ENCODE measurements around the gene OR56B1. TPM values are rescaled to one million over a fixed set of nuclear protein-coding genes. Genes with fewer than 3 reads are reported as not detected.

The OR56B1 gene
- total RNA-seq, 4 donors from 2014 or later, result 0.79 TPM; not detected in 3

- no peak for DNase-seq
- Histone ChIP-seq H3K4me1 (no peaks in the 10 kb centered on the region), H3K27ac (no peak overlapping the region), H3K27me3 (no peaks in the 10 kb centered on the region), H3K9me3 (no peaks in the 10 kb centered on the region), H3K36me3 (no peaks in the 10 kb centered on the region), H3K4me3 (no peak overlapping the region)
- TF ChIP-seq POLR2A (IDR thresholded peaks at IDR 0.05) (no peak), CTCF (IDR thresholded peaks at IDR 0.05) (no peak)
- intact Hi-C loops (cut with DNase I; ENCODE audit: low total_unique reads), result no loop called here
These were observed 35.7 kb upstream of the OR56B1 start for GRCh38 chr11:5700421-5701054.

GRCh38 chr11:5701055-5701577 lies 35.1 kb upstream of the OR56B1 start:
- no peaks in the 10 kb centered on the region for H3K36me3 ChIP-seq
- no peaks in the 10 kb centered on the region for H3K9me3 ChIP-seq
- no peaks in the 10 kb centered on the region for H3K4me1 ChIP-seq
- H3K4me3 ChIP-seq, result no peak overlapping the region
- no peaks in the 10 kb centered on the region for H3K27me3 ChIP-seq
- TF ChIP-seq CTCF (IDR thresholded peaks at IDR 0.05) (no peak), POLR2A (IDR thresholded peaks at IDR 0.05) (no peak)
- intact Hi-C loops (cut with DNase I; ENCODE audit: low total_unique reads), result no loop called here
- DNase-seq, result no peak
- H3K27ac ChIP-seq, result no peak overlapping the region

- Histone ChIP-seq H3K9me3 (no peaks in the 10 kb centered on the region), H3K4me3 (no peak overlapping the region), H3K36me3 (no peaks in the 10 kb centered on the region), H3K27me3 (no peaks in the 10 kb centered on the region), H3K27ac (no peak overlapping the region), H3K4me1 (no peaks in the 10 kb centered on the region)
- TF ChIP-seq CTCF (IDR thresholded peaks at IDR 0.05), result no peak
- no peak for DNase-seq
- intact Hi-C loops (cut with DNase I; ENCODE audit: low total_unique reads), result no loop called here
These were observed 32.3 kb upstream of the OR56B1 start for GRCh38 chr11:5703741-5704536.

GRCh38 chr11:5705688-5706087 lies 30.6 kb upstream of the OR56B1 start:
- TF ChIP-seq POLR2A (IDR thresholded peaks at IDR 0.05) (no peak), CTCF (IDR thresholded peaks at IDR 0.05) (no peak)
- no peak overlapping the region for H3K27ac ChIP-seq
- H3K4me3 ChIP-seq, result no peak overlapping the region
- intact Hi-C loops (cut with DNase I; ENCODE audit: low total_unique reads), result no loop called here
- no peaks in the 10 kb centered on the region for H3K4me1 ChIP-seq
- no peaks in the 10 kb centered on the region for H3K9me3 ChIP-seq
- H3K27me3 ChIP-seq, result no peaks in the 10 kb centered on the region
- no peaks in the 10 kb centered on the region for H3K36me3 ChIP-seq
- no peak for DNase-seq

GRCh38 chr11:5712507-5712906 lies 23.7 kb upstream of the OR56B1 start:
- Histone ChIP-seq H3K36me3 (no peaks in the 10 kb centered on the region), H3K4me1 (no peaks in the 10 kb centered on the region), H3K27ac (no peak overlapping the region), H3K4me3 (no peak overlapping the region), H3K9me3 (no peaks in the 10 kb centered on the region), H3K27me3 (no peaks in the 10 kb centered on the region)
- intact Hi-C loops (cut with DNase I; ENCODE audit: low total_unique reads), result no loop called here
- no peak for DNase-seq
- TF ChIP-seq POLR2A (IDR thresholded peaks at IDR 0.05) (no peak), CTCF (IDR thresholded peaks at IDR 0.05) (peak in 2 of 4 experiments; percentile 22 to 25)

Measured in uterus (tissue), 4 donors.